Stimulated activated CD8-positive, alpha-beta memory T cell treated with anti-CD3 and anti-CD28 coated beads, Interleukin-7, amount 100 ng/mL, for 24 hours (primary cell): ENCODE results near the gene SENP6.
"Not testable (repeated sequence)": the region's sequence is repeated elsewhere in the genome, so short reads cannot be mapped to it uniquely, and the experiment has no call there.

Experiments used
- DNase-seq: peaks from one replicate; pipeline ENCODE4 v3.0.0-alpha.2; 2020; ENCODE audit warnings: low read depth

SENP6 gene

GRCh38 chr6:75656479-75656878 lies 54.8 kb downstream of the SENP6 start:
- DNase-seq = no peak

GRCh38 chr6:75657327-75657726 lies 55.6 kb downstream of the SENP6 start:
- DNase-seq = no peak

GRCh38 chr6:75666592-75666991 lies 64.9 kb downstream of the SENP6 start:
- DNase-seq = no peak

- no peak for DNase-seq
Measured at GRCh38 chr6:75673884-75674283, 72.2 kb downstream of the SENP6 start.

- no peak for DNase-seq
Measured at GRCh38 chr6:75676377-75676776, 74.7 kb downstream of the SENP6 start.

- DNase-seq = not testable (repeated sequence)
Measured at GRCh38 chr6:75682548-75682947, 80.9 kb downstream of the SENP6 start.

GRCh38 chr6:75683005-75683404 lies 81.3 kb downstream of the SENP6 start:
- not testable (repeated sequence) for DNase-seq

- DNase-seq = not testable (repeated sequence)
Measured at GRCh38 chr6:75687535-75687934, 85.9 kb downstream of the SENP6 start.

GRCh38 chr6:75687937-75688336 lies 86.3 kb downstream of the SENP6 start:
- DNase-seq = not testable (repeated sequence)

- no peak for DNase-seq
Measured at GRCh38 chr6:75689576-75689975, 87.9 kb downstream of the SENP6 start.

GRCh38 chr6:75691012-75691411 lies 89.3 kb downstream of the SENP6 start:
- no peak for DNase-seq

- no peak for DNase-seq
Measured at GRCh38 chr6:75693534-75693933, 91.9 kb downstream of the SENP6 start.

GRCh38 chr6:75694406-75694805 lies 92.7 kb downstream of the SENP6 start:
- DNase-seq = no peak

GRCh38 chr6:75708334-75708733 lies 106.7 kb downstream of the SENP6 start:
- not testable (repeated sequence) for DNase-seq

GRCh38 chr6:75711173-75711572 lies 109.5 kb downstream of the SENP6 start:
- no peak for DNase-seq

- DNase-seq = no peak
Measured at GRCh38 chr6:75719133-75719532, 117.5 kb downstream of the SENP6 start.

GRCh38 chr6:75723382-75723781 lies 121.7 kb downstream of the SENP6 start:
- no peak for DNase-seq

GRCh38 chr6:75727206-75727605 lies 125.5 kb downstream of the SENP6 start:
- DNase-seq = no peak

GRCh38 chr6:75731029-75731428 lies 129.3 kb downstream of the SENP6 start:
- DNase-seq = not testable (repeated sequence)

GRCh38 chr6:75735491-75736186 lies 134.0 kb downstream of the SENP6 start:
- DNase-seq = no peak

- no peak for DNase-seq
Measured at GRCh38 chr6:75743971-75744370, 142.3 kb downstream of the SENP6 start.

GRCh38 chr6:75745404-75745803 lies 143.7 kb downstream of the SENP6 start:
- no peak for DNase-seq

GRCh38 chr6:75746221-75746620 lies 144.5 kb downstream of the SENP6 start:
- DNase-seq = no peak
